HepG2 (cell line): Measurements from ENCODE around the gene LIMD2. TPM values are rescaled to one million over a fixed set of nuclear protein-coding genes. Genes with fewer than 3 reads are reported as not detected.

ENCODE experiments used
- ATAC-seq: fragments of 200-7000 bp; cut with Tn5 transposase; 3 replicates; pipeline ENCODE4 v1.9.1; 2020; ENCODE audit warnings: mild to moderate bottlenecking, moderate library complexity
- BruUV-seq: library from RNA; stranded (reverse); fragments of 400-500 nt; replicated peaks from 2 replicates; lab custom pipeline; 2021; lab: Mats Ljungman, UMichigan
- CTCF ChIA-PET: fragments of 300-600 bp; formaldehyde crosslinking; extraction: SDS; loops from one replicate; lab custom pipeline; 2021; ENCODE audit warnings: low total read pairs, inconsistent platforms, low intra/inter-chr PET ratio; lab: Yijun Ruan, JAX
- POLR2A ChIA-PET: fragments of 350-600 bp; sonication (Branson Sonifier 250); formaldehyde crosslinking; loops from one replicate; lab custom pipeline; 2020; ENCODE audit warnings: antibody characterized with exemption, inconsistent platforms; lab: Yijun Ruan, JAX
- DNase-seq: peaks from one replicate; pipeline ENCODE4 v3.0.0-alpha.2; 2015; ENCODE audit warnings: low spot score
- FAIRE-seq: peaks from 3 replicates; lab custom pipeline; 2011; peaks lifted over from hg19 to GRCh38; lab: Jason Lieb, UNC
- H2AFZ ChIP-seq: one replicate; pipeline ENCODE4 v1.6.1; 2011; ENCODE audit warnings: low read length, inconsistent platforms
- H3K27ac ChIP-seq: fragments of 300-600 bp; 3 replicates; pipeline ENCODE4 v1.8.0; 2011; ENCODE audit warnings: mixed run types, mild to moderate bottlenecking, mixed read lengths, low read length, inconsistent platforms; ENCODE audit not compliant: insufficient read depth; ENCODE audit errors: extremely low read length
- H3K27me3 ChIP-seq, 2 experiments: fragments of 200-600 bp in 1 of 2; 2 replicates in 1 of 2; 3 replicates in 1 of 2; pipeline versions ENCODE4 v1.6.0 to v1.8.0; 2011; ENCODE audit warnings: low read length in 2 of 2, mild to moderate bottlenecking in 2 of 2, moderate library complexity in 2 of 2, inconsistent platforms in 1 of 2; ENCODE audit not compliant: insufficient read depth in 2 of 2, control insufficient read depth in 1 of 2
- H3K36me3 ChIP-seq, 2 experiments: fragments of 200-600 bp in 1 of 2; replicated peaks in 1 of 2; 2 replicates in 1 of 2; 3 replicates in 1 of 2; pipeline versions ENCODE4 v1.5.1 to v1.8.0; 2011; ENCODE audit warnings: low read length in 2 of 2, inconsistent platforms in 1 of 2; ENCODE audit not compliant: insufficient read depth in 2 of 2, control insufficient read depth in 1 of 2
- H3K4me1 ChIP-seq: 2 replicates; pipeline ENCODE4 v1.5.1; 2012; ENCODE audit warnings: low read length, inconsistent platforms; ENCODE audit not compliant: insufficient read depth
- H3K4me2 ChIP-seq: 2 replicates; pipeline ENCODE4 v1.6.0; 2011; ENCODE audit warnings: low read depth, low read length, inconsistent platforms
- H3K4me3 ChIP-seq, 3 experiments: fragments of 200-600 bp in 1 of 3; sonication (generic), shearing (Covaris generic) in 1 of 3; replicated peaks in 1 of 3; 2 replicates each; pipeline ENCODE4 v1.5.1; 2011 to 2016; ENCODE audit warnings: low read length in 3 of 3, inconsistent platforms in 2 of 3, low read depth in 2 of 3, mild to moderate bottlenecking in 2 of 3, control low read depth in 1 of 3, mixed read lengths in 1 of 3; ENCODE audit not compliant: insufficient read depth in 1 of 3
- H3K79me2 ChIP-seq: one replicate; pipeline ENCODE4 v1.6.1; 2011; ENCODE audit warnings: low read length, inconsistent platforms; ENCODE audit not compliant: insufficient read depth
- H3K9ac ChIP-seq: 2 replicates; pipeline ENCODE4 v1.6.0; 2011; ENCODE audit warnings: mild to moderate bottlenecking, low read depth, low read length, inconsistent platforms; ENCODE audit not compliant: insufficient read depth
- H3K9me3 ChIP-seq: 2 replicates; pipeline ENCODE4 v1.5.1; 2012; ENCODE audit warnings: mild to moderate bottlenecking, low read length
- H4K20me1 ChIP-seq: 2 replicates; pipeline ENCODE4 v1.6.0; 2011; ENCODE audit warnings: inconsistent platforms, mild to moderate bottlenecking, low read length, moderate library complexity; ENCODE audit not compliant: insufficient read depth
- ARNTL ChIP-seq: sonication (generic); formaldehyde crosslinking; IDR thresholded peaks from 2 replicates; pipeline ENCODE4 v1.4.0; 2020; ENCODE audit warnings: mild to moderate bottlenecking, missing genetic modification reagents
- CHCHD3 ChIP-seq: sonication (generic); formaldehyde crosslinking; IDR thresholded peaks from 2 replicates; pipeline ENCODE4 v1.8.0; 2022; ENCODE audit warnings: mild to moderate bottlenecking, missing genetic modification reagents, moderate library complexity
- HMG20A ChIP-seq: IDR thresholded peaks from 2 replicates; pipeline ENCODE4 v1.6.1; 2016; ENCODE audit warnings: borderline replicate concordance
- HNRNPL ChIP-seq: fragments of 200-400 bp; formaldehyde crosslinking; IDR thresholded peaks from 2 replicates; pipeline ENCODE4 v1.6.1; 2017; ENCODE audit warnings: mild to moderate bottlenecking, low read depth, low read length
- LBX2 ChIP-seq: sonication (generic); formaldehyde crosslinking; IDR thresholded peaks from 2 replicates; pipeline ENCODE4 v1.5.0; 2020; ENCODE audit warnings: missing genetic modification reagents, mild to moderate bottlenecking, borderline replicate concordance
- NFATC3 ChIP-seq: sonication (generic); formaldehyde crosslinking; IDR thresholded peaks from 2 replicates; pipeline ENCODE4 v1.5.1; 2020; ENCODE audit warnings: mild to moderate bottlenecking, missing genetic modification reagents
- SRSF9 ChIP-seq: fragments of 200-400 bp; formaldehyde crosslinking; IDR thresholded peaks from 2 replicates; pipeline ENCODE4 v1.6.1; 2018; ENCODE audit warnings: borderline replicate concordance, mild to moderate bottlenecking, low read depth, low read length; ENCODE audit not compliant: insufficient read depth, poor library complexity, severe bottlenecking
- ZFP82 ChIP-seq: sonication (generic); formaldehyde crosslinking; IDR thresholded peaks from 2 replicates; pipeline ENCODE4 v1.5.1; 2020; ENCODE audit warnings: mild to moderate bottlenecking, missing genetic modification reagents, borderline replicate concordance
- ZNF24 ChIP-seq: fragments of 450-650 bp; IDR thresholded peaks from 2 replicates; pipeline ENCODE4 v1.6.1; 2017; ENCODE audit warnings: antibody characterized with exemption, mild to moderate bottlenecking
- WGBS: methylation state at CpG from one replicate; pipeline ENCODE4 v1.1.6; 2017; ENCODE audit warnings: low lambda C conversion rate; 5-methylcytosine and 5-hydroxymethylcytosine counted together
- in situ Hi-C: cut with HindIII; loops from 2 replicates; pipeline ENCODE4 v1.10.0; 2017; ENCODE audit warnings: low pct_unique_long_range_greater_than_20kb; ENCODE audit not compliant: extremely low pct_ligation_motif_present
- intact Hi-C: fragments of 100-400 bp; cut with micrococcal nuclease; formaldehyde crosslinking; loops from one replicate; pipeline ENCODE4 v1.10.0; 2022; ENCODE audit not compliant: unreplicated experiment
- polyA plus RNA-seq, 8 experiments: library from polyadenylated mRNA; depleted of rRNA in 3 of 8; stranded (reverse) in 7 of 8; unstranded in 1 of 8; fragments of >200 nt; fragmentation: Illumina TruSeq in 4 of 8; extraction: Trizol in 4 of 8; gene quantifications; 2 replicates each; pipeline versions ENCODE4 v1.2.1 to v1.2.3, GENCODE V29; 2011 to 2016; ENCODE audit warnings: low read depth in 4 of 8, missing spikeins in 1 of 8, mixed read lengths in 1 of 8; ENCODE audit not compliant: insufficient read depth in 1 of 8
- total RNA-seq, 5 experiments: library from RNA; depleted of rRNA; stranded (reverse); fragments of >200 nt; fragmentation: Illumina TruSeq; extraction: Trizol; gene quantifications; 2 replicates each; pipeline ENCODE4 v1.2.3, GENCODE V29; 2016; ENCODE audit warnings: low read depth in 1 of 5
- TF ChIP-seq, protein P1 (sequence below), 2 experiments: sonication (generic) in 1 of 2; formaldehyde crosslinking in 1 of 2; IDR thresholded peaks; 2 replicates each; pipeline versions ENCODE4 v1.4.0 to v1.6.1; 2016 to 2020; ENCODE audit warnings: borderline replicate concordance in 1 of 2, low read depth in 1 of 2, mild to moderate bottlenecking in 1 of 2, missing genetic modification reagents in 1 of 2
- TF ChIP-seq, protein P2 (sequence below): IDR thresholded peaks from 2 replicates; pipeline ENCODE4 v1.6.1; 2016

Gene LIMD2
- total and polyA plus RNA-seq, 2 of the 13 experiments (the other 11 are each of a cell fraction or from before 2014, with no cell fraction given) = 9.0 to 20.8 TPM

- H3K4me2 ChIP-seq = no peak overlapping the region
Measured at GRCh38 chr17:63706336-63707082, 6.6 kb upstream of the LIMD2 start.

DNA sequence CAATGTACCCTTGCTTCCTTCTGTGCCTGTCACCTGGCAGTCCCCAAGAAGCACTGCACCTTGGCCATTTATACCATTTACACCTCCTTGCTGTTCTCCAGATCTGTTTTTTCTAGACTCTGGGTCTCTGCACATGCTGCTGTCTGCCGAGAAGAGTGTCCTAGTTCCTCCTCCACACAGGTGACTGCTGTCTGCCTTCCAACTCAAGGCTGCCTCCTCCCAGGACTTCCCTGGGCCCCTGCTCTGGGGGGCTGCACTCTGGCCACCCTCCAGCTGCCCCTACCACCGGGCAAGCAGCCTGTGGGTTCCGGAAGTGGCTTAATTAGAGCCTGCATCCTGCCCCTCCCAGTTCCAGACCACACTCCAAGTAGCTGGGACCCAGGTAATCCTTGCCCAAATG, 5.7 kb upstream of the LIMD2 start:
- H3K9ac ChIP-seq = no peak overlapping the region
- ATAC-seq (no peak), FAIRE-seq (no peak), DNase-seq (no peak)
- intact Hi-C loops = no loop called here
- no TSS peak for BruUV-seq
- in situ Hi-C loops = no loop called here
- H4K20me1 ChIP-seq = no peaks in the 10 kb centered on the region
- 96% methylated on average over 3 of the region's 3 CpGs for WGBS
- H3K36me3 ChIP-seq = peaks cover 7 to 20% of the 10 kb centered on the region in 2 experiments; a peak in 4 of 5 replicates
- no peak overlapping the region for H3K27ac ChIP-seq
- no peak overlapping the region for H3K4me3 ChIP-seq
- H3K4me2 ChIP-seq = no peak overlapping the region
- no peaks in the 10 kb centered on the region for H3K4me1 ChIP-seq
- H3K79me2 ChIP-seq = no peaks in the 10 kb centered on the region
- ChIA-PET CTCF (no interaction called here), POLR2A (no interaction called here)
- H3K27me3 ChIP-seq = no peaks in the 10 kb centered on the region
- H2AFZ ChIP-seq = no peak overlapping the region
- H3K9me3 ChIP-seq = no peaks in the 10 kb centered on the region
- no peak for TF ChIP-seq SRSF9
- TF ChIP-seq ZFP82 (CRISPR knock-in tag) = no peak
- no peak for TF ChIP-seq ZNF24
- TF ChIP-seq NFATC3 (CRISPR knock-in tag) = no peak
- TF ChIP-seq, protein P1, sequence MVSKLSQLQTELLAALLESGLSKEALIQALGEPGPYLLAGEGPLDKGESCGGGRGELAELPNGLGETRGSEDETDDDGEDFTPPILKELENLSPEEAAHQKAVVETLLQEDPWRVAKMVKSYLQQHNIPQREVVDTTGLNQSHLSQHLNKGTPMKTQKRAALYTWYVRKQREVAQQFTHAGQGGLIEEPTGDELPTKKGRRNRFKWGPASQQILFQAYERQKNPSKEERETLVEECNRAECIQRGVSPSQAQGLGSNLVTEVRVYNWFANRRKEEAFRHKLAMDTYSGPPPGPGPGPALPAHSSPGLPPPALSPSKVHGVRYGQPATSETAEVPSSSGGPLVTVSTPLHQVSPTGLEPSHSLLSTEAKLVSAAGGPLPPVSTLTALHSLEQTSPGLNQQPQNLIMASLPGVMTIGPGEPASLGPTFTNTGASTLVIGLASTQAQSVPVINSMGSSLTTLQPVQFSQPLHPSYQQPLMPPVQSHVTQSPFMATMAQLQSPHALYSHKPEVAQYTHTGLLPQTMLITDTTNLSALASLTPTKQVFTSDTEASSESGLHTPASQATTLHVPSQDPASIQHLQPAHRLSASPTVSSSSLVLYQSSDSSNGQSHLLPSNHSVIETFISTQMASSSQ (IDR thresholded peaks at IDR 0.05; ENCODE audit: low read depth) = no peak
- TF ChIP-seq, protein P1 (CRISPR knock-in tag; IDR thresholded peaks at IDR 0.05; ENCODE audit: borderline replicate concordance) = no peak
- TF ChIP-seq, protein P2, sequence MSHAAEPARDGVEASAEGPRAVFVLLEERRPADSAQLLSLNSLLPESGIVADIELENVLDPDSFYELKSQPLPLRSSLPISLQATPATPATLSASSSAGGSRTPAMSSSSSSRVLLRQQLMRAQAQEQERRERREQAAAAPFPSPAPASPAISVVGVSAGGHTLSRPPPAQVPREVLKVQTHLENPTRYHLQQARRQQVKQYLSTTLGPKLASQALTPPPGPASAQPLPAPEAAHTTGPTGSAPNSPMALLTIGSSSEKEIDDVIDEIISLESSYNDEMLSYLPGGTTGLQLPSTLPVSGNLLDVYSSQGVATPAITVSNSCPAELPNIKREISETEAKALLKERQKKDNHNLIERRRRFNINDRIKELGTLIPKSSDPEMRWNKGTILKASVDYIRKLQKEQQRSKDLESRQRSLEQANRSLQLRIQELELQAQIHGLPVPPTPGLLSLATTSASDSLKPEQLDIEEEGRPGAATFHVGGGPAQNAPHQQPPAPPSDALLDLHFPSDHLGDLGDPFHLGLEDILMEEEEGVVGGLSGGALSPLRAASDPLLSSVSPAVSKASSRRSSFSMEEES (CRISPR knock-in tag) = no peak
- no peak for TF ChIP-seq CHCHD3 (CRISPR knock-in tag)
- no peak for TF ChIP-seq HMG20A (CRISPR knock-in tag)
- TF ChIP-seq LBX2 (CRISPR knock-in tag) = no peak
- TF ChIP-seq ARNTL = no peak

More at GRCh38 chr17:63706336-63707082, 6.6 kb upstream of the LIMD2 start:
- Histone ChIP-seq H3K36me3 (peaks cover 7 to 23% of the 10 kb centered on the region in 2 experiments; a peak in 4 of 5 replicates), H3K4me1 (no peaks in the 10 kb centered on the region), H3K27ac (no peak overlapping the region), H4K20me1 (no peaks in the 10 kb centered on the region), H3K9ac (no peak overlapping the region), H2AFZ (no peak overlapping the region), H3K79me2 (no peaks in the 10 kb centered on the region), H3K9me3 (no peaks in the 10 kb centered on the region), H3K27me3 (no peaks in the 10 kb centered on the region), H3K4me3 (no peak overlapping the region)
- intact Hi-C loops = no loop called here
- in situ Hi-C loops = no loop called here
- 97% methylated on average over 7 of the region's 7 CpGs for WGBS
- no peak for ATAC-seq
- FAIRE-seq = no peak
- ChIA-PET POLR2A (no interaction called here), CTCF (no interaction called here)
- BruUV-seq = no TSS peak
- DNase-seq = no peak
- no peak for TF ChIP-seq HNRNPL
